Stimulated activated CD8-positive, alpha-beta memory T cell treated with anti-CD3 and anti-CD28 coated beads, Interleukin-4, amount 100 ng/mL, for 4 hours (primary cell): ENCODE results near the gene SH3RF1.

Experiments
- DNase-seq, 2 donors: peaks; one replicate each; pipeline ENCODE4 v3.0.0-alpha.2; 2020; ENCODE audit warnings: low read depth in 2 of 2, low spot score in 1 of 2

The SH3RF1 gene

DNA sequence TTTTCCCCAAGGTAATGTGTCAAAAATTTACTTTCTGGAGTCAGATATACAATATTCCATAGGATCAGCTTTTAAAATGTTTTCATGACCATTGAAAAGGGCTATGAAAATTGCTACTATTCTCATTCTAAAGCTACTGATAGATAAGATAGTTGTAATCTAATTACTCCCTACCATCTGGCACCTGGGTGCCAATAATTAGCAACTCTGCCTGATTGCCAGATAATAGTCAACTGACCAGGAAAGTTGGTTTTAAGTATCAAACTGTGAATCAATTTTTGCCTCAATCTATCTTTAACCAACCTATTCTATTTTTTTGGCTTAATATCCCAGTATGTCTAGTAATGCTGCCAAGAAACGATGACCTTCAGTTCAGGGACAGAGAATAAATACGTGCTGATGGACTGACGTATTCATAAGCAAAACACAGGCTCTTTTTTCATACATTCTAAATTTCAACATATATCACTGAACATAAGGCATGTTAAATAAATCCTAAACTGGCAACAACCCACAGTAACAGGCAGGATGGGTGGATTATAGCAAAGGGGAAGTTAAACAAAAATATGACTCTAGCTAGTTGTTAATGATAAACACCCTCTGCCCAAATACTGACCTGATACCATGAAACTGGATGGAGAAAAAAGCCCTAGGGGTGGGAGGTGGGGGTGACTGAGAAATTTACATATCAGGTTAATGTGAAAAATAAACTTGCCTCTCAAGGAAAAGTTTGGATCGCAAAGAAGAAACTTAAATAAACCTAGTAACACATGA lies 18.2 kb downstream of the SH3RF1 start:
- DNase-seq = no peak

DNA sequence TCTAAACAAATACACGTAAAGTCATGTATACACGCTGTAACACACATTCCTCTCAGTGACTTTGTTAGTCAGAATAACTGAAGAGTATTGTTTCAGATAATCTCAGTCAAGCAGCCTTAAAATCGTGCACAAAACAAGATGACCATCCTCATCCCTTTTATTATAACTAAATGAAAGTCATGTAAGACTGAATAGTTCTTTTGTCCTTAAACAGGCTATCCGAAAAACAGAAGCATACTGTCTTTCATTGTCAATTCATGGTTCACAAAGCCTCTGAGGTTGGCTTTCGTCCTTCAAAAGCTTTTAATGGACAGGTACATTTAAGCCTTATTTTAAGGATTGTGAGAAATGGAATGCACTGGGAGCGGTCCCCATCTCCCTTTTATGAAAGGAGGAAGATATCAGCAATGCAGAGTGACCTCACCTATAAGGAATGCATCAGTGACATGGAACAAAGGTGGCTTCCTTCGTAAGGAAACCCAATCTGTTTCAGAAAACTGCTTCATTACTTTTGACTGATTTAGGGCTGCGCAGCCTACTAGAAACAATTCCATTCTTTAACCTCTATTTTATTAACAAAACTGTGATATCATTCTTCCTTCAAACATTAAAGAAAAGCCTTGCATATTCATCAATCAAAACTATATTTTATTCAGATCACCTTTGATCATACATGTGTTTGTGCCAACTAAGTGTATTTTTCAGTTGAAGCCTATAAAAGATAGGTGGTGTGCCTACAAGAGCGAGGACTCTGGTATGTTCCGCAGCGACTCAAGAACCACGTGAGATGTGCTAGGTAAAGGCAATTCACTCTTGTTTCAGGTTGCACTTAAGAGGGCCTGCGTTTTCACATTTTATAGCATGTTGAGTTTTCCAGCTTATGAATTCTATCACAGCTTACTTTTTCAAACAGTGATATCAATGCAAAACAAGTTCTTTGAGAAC lies 19.2 kb downstream of the SH3RF1 start:
- DNase-seq = no peak

DNA sequence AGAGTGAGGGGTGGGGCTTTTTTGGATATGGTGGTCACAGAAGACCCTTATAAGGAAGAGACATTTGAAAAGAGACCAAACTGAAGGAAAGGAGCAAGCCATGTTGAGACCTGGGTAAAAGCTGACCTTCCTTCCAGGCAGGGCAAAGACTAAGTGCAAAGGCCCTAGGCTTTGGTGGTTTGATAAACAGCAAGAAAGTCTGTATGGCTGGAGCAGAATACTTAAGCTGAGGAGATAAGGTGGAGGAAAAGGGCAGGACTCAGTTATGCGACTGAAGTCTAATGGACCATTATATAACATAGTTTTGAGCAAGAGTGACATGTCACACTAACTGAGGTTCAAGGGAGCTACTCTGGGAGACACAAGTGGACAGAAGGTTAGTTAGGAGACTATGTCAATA lies 20.0 kb downstream of the SH3RF1 start:
- no peak for DNase-seq

DNA sequence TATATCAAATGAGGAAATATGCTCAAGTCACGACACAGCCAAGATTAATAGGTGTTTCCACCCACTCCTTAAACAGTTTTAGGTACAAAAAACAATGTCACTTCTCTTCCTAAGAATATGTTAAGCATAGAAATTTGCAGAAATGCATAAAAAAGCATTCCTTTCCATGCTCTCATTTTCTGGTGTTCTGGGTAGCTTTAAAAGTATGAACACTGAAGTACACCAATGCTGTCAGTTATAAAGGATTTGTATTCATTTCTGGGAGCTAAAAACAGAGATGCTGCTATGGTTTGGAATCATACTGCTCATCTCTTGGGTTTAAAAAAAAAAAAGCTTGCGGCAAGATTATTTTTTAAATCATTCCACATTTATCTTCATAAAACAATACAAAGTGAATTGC lies 20.8 kb downstream of the SH3RF1 start:
- no peak for DNase-seq

DNA sequence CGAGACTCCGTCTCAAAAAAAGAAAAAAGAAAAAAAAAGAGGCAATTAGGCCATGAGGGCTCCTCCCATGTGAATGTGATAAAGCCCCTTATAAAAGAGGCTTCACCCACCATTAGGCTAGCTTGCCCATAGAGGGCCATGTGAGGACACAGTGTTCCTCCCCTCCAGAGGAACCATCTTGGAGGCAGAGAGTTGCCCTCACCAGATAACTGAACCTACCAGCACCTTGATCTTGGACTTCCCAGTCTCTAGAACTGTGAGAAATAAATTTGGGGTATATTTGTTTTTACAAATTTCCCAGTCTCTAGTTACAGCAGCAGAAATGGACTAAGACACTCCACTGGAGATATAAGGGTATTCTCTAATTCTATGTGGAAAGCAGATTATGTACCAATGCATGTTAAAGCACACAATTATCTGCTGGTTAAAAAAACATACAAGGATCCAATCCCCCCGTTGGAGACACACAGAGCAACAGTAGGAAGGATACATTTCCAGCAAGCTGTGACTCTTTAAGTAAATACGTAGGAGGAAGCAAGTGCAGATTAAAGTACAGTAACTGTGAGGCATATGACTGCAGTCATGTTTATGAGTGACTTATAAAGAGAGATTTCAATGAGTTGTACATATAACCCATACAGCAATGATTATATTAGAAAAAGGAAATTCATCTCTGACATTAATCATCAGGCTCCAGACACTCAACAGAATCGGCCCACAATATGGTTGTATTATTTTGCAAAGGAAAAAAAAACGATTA lies 21.4 kb downstream of the SH3RF1 start:
- DNase-seq = no peak

DNA sequence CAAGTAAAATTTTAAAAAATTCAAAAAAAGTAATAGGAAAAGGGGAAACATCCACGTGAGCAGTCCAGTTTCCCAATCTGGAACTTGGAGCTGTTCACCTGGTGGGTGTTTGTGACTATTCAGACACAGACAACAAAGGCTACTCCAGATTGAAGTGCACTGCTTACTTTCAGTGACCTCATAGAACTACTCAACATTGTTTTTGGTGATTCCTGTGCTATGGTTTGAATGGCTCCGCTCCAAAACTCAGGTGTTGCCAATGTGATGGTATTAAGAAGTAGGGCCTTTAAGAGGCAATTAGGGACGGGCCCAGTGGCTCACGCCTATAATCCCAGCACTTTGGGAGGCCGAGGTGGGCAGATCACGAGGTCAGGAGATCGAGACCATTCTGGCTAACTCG lies 22.1 kb downstream of the SH3RF1 start:
- DNase-seq = no peak

DNA sequence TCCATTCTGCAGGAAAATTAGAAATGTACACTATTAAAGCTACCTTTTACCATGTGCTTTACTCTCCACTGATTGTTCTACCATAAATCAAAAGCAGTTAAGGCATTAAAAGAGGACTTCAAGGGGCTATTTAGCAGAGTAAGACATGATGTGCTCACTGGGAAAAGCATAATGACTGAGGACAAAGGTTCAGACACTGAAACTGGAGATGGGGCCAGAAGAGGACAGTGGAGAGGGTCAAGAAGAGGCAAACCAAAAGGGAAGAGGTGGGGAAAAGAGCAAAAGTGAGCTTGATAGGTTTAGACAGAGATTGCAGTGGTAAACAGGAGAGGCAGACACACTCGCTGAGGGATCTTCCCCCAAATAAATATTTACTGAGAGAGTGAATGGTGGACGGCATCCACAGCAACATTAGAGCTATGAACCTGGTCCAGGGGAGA lies 23.8 kb downstream of the SH3RF1 start:
- DNase-seq = no peak

DNA sequence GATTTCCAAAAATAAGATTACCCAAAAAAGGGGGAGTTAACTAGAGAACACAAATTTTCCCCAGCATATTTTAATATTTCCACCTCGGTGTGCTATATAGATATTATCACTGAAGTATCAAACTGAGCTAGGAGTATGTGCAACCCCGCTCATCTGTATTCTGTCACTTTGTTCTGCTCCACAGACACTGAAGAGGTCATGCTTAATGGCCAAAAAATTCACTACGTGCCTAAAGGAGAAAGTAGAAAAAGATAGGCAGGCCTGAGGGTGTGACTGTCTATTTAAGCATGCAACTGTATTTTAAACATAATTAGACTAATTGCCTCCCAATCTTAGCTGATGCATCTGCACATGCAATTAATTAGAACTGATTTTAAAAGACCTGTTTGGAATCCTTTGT lies 24.5 kb downstream of the SH3RF1 start:
- no peak for DNase-seq

DNA sequence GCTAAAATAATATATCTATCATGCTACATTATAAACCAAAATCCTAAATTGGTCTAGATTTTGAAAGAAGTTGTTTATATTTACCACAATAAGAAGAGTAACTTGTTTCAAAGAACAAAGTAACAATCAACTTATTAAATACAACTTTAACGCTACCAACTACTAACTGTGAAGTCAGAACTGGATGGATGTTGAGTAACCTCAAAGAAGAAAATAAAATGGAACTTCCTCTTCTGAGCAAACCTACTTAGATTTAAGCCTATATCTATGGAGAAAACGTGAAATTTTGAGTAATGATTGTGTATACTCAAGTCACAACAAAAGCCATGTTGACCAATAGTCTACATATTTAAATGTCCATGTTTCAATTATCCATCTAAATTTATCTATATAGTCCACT lies 25.7 kb downstream of the SH3RF1 start:
- no peak for DNase-seq

DNA sequence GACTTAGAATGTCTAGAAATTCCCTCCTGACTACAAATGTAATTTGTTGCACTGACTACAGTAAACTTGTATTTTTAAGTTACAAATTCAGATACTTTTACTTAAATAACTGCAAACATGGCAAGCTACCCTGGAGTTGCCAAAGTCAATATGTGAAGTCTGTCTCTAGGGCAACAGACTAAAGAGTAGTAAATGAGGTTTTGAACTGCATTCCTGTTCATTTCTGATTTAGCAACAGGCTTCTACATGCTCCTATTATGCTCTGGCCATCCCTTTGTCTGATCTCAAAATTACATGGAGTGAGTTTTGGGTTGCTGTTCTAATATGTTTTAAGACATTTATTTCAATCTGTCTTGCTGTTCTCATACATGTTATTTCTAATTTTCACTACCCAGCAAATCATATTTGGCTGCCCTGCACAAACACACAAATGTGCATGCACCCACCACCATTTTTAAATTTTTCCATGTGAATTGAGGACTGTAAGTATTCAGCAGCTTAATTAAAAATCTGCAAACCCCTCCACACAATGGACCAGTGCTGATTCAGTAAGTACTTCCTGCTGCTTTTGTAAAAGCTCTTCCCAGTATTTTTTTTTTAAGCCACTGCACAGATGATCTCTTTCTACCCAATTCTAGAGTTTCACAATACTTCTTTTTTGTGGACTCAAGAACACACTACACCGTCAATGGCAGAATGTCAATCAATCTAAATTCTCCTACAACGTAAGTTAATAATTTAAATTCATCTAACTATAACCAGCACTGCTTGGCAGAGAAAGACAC lies 26.7 kb downstream of the SH3RF1 start:
- no peak for DNase-seq

DNA sequence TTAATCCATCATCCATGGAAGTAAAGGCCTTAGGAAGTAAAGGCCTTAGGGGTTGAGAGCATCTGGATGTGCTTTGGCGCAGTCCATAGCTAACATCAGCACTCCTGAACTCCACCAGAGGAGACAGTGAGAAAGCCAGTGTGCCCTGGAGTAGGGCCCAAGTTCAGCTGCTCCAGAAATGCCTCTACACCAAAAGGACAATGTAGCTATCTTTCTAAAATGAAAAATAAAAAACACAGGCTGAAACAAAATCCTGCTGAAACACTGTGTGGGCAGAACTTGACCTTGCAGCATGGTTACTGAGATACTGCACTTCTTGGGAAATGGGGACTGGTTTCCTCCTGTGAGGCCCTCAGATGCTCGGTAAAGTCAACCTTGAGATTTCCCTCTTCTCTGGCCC lies 29.3 kb downstream of the SH3RF1 start:
- DNase-seq = no peak

DNA sequence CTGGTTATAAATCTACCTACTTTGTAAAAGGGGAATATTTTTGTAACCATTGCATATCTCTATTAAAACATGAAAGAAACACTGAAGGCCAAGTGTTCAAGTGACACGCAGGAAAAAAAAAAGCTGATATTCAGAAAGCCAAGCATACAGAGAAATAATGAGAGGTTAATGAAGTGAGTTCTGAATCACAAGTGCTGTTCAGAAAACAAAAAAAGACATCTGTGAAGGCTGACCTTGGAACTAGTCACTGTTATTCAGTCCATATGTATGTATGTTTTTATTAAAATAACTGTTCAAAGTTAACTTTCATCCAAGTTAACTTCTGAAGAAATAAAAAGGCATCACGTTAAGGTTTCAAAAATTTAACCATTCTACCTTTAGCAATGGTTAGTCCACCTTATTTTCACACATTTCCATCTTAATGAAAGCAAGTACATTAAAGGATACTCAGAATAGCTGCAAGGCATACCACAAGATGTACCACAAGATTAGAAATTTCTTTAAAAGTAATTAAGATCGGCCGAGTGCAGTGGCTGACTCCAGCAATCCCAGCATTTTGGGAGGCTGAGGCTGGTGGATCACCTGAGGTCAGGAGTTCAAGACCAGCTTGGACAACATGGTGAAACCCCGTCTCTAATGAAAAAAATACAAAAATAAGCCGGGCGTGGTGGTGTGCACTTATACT lies 31.4 kb downstream of the SH3RF1 start:
- DNase-seq = no peak

DNA sequence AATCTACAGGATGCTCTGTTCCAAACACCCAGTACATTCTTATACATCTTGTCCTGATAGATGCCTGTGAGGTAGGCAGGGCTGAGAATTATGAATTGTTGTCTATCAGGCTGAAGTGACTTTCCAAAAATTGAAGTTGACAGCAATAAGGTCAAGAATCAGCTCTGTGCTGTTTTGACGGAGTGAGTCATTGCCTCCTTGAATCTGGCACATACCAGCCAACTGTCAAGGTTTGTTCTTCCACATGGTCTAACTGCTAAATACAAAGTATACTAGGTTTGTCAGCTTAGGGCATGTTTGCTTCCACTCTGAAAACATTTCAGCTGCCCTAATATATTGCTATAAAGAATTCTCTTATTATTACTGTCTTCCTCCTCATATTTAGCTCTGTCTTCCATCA lies 32.3 kb downstream of the SH3RF1 start:
- DNase-seq = no peak

DNA sequence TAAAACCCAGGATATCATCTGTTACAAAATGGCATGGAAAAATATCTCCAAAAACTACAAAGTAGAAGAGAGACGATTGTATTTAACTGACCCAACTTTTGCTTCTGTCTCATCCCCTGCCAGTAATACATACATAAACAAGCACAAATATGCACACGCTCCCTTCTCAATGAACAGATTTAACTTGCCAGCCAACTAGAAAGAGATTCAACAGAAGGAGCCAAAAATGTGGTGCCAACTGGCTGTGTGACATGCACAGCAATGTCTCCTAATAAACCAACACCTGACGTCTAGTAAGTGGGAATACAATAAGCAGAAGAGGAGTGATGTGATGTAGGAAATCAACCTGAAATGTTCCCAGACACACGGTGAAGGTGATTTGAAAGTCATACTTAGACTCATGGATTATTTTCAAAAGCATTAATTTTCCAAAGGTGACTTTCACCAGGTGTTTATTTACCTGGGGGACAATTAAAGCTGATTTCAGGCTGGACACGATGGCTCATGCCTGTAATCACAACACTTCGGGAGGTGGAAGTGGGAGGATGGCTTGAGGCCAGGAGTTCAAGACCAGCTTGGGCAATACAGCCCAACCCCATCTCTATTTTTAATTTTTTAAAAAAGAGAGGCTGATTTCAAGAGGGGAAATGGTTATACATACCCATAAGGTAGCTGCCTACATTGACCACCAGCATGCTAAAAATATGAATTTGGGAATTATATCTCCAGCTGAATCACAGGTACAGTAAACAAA lies 33.7 kb downstream of the SH3RF1 start:
- DNase-seq = no peak

DNA sequence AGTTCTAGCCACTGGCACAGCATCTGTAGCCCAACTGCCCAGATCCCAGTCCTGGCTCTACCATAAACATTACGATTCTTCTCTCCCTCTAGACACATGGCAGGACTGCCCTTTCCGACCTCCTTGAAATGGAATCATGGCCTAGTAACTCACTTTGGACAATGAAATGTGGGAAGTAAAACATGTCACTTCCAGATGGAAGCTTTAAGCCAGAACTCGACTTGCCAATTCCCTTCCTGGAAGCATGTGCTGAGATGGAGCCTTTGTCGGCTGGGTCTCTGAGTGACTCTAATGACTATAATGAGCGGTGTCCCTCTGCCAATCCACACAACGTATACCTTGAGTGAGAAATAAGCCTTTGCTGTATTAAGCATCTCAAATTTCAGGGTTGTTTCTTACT lies 34.7 kb downstream of the SH3RF1 start:
- no peak for DNase-seq

DNA sequence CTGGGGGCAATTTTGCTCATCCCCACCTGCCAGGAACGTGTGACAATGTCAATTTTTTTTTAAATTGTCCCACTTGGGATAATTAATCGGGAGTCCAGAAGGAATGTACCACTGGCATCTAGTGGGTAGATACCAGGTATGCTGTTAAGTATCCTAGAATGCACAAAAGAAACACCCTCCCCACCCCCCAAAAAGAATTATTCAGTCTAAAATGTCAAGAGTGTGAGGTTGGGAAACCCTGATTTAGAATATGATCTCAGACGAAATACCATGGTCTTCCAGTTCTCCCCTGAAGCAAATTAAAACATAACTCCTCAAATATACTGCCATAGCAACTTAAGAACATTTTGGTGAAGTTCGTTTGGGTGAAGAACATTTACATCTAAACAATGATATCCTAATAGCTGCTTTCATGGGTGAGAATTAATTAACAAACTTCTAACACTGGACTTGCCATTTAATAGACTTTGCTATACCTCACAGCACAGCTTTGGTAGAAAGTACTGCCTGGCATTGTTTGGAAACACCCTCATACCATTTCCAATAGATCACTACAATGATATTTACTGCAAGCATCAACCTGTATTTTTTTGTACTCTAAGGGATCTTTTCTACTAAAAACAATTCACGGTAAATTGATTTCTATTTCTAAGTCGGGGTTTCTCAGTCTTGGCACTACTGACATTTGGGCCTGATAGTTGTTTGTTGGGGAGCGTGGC lies 36.5 kb downstream of the SH3RF1 start:
- DNase-seq = no peak

DNA sequence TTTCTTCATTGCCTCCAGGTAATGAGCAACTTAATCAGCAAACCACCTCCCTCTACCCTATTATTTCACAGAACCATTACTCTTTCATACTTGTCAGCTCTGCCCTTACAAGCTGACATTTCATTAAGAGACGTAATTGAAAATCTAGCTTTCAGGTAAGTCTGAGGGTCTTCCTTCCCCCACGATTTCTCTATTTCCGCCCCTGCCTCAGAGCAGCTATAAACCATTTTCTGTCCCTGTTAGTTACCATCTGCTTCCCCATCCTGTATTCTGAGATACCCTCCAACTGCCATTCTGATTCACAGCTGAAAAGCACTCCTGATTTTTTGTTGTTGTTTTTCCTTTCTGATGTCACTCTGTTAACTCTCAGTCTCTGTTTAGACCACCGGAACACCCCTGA lies 37.1 kb downstream of the SH3RF1 start:
- DNase-seq = no peak

DNA sequence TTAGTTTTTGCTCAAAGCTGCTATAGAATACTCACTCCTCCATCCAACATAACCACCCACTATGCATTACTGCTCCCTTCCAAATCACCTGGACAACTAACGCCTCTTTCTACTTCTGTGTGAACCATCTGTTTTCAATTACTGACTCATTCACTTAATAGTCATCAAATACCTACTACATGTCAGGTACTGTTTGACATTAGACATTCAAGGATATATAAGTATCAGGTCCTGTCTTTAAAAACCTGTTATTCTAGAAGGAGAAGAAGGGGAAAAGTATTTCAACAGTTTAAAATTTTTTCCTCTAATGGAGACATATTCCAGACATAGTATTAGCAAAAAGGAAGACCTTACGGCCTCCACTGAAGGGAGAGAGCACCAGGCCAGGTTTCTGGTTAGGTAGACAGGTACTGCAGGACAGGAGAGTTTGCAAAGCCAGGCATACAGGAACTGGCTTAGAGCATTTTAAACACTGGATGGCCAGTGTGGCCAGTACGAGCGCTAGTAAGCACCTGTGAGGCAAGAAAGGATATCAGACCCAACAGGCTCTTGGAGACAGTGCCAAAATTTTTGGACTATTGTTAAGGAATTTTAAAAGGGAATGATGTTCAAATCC lies 39.0 kb downstream of the SH3RF1 start:
- no peak for DNase-seq
